ENCODE data around the gene PLA2G2F.

PLA2G2F gene

GRCh38 chr1:20138961-20139550 is at the start of gene PLA2G2F:
PLA2G2F (plus strand) TSS chr1:20139323; CDS start chr1:20139428, 105 bp downstream.
- Histone ChIP-seq H3K4me1 (ENCODE audit: control insufficient read depth, insufficient read depth, low read length) (no peaks in the 10 kb centered on the region), H3K9me3 (ENCODE audit: control insufficient read depth, insufficient read depth, low read depth, low read length) (no peaks in the 10 kb centered on the region), H3K4me3 (ENCODE audit: low read depth, low read length) (no peak within 1 kb of the TSS), H3K36me3 (ENCODE audit: control insufficient read depth in 2 of 2, insufficient read depth in 1 of 2, low read length in 2 of 2) (no peaks in the 10 kb centered on the region), H3K27ac (ENCODE audit: extremely low read depth, low read depth, low read length) (no peak within 1 kb of the TSS)
- 0 out of 2 replicates have a peak, but pooled peaks have one; percentile 14 for TF ChIP-seq SCRT2 (tag by site-specific recombination; IDR thresholded peaks at IDR 0.05)
- TF ChIP-seq ZNF529 (tag by site-specific recombination; IDR thresholded peaks at IDR 0.05; ENCODE audit: insufficient replicate concordance) = no peak
- no peak for TF ChIP-seq ZNF121 (tag by site-specific recombination; IDR thresholded peaks at IDR 0.05)
- no peak for TF ChIP-seq ZNF596 (tag by site-specific recombination; IDR thresholded peaks at IDR 0.05)
- ChIA-PET CTCF (no interaction called here), POLR2A (no interaction called here)

GRCh38 chr1:20089328-20090077 is 49.6 kb upstream of the PLA2G2F start:
- TF ChIP-seq ZNF362 (tag by site-specific recombination; IDR thresholded peaks at IDR 0.05) = no peak
- TF ChIP-seq ZNF792 (tag by site-specific recombination; IDR thresholded peaks at IDR 0.05) = no peak
- TF ChIP-seq ZNF350 (tag by site-specific recombination; IDR thresholded peaks at IDR 0.05) = no peak
- TF ChIP-seq PRDM10 (tag by site-specific recombination; IDR thresholded peaks at IDR 0.05) = peak; percentile 49; the same call in 1 of the 2 replicates
- 0 out of 2 replicates have a peak, but pooled peaks have one; percentile 18 for TF ChIP-seq ZFHX2 (tag by site-specific recombination; conservative IDR thresholded peaks at IDR 0.05)
- TF ChIP-seq ZNF747 (tag by site-specific recombination; IDR thresholded peaks at IDR 0.05) = no peak
- H3K9me3 ChIP-seq (ENCODE audit: control insufficient read depth, insufficient read depth, low read depth, low read length) = no peaks in the 10 kb centered on the region
- ChIA-PET POLR2A (no interaction called here), CTCF (no interaction called here)
- no peaks in the 10 kb centered on the region for H3K36me3 ChIP-seq (ENCODE audit: control insufficient read depth in 2 of 2, insufficient read depth in 1 of 2, low read length in 2 of 2)
- H3K4me3 ChIP-seq (ENCODE audit: low read depth, low read length) = no peak overlapping the region
- H3K4me1 ChIP-seq (ENCODE audit: control insufficient read depth, insufficient read depth, low read length) = no peaks in the 10 kb centered on the region
- no peak overlapping the region for H3K27ac ChIP-seq (ENCODE audit: extremely low read depth, low read depth, low read length)

GRCh38 chr1:20090119-20090518 is 49.0 kb upstream of the PLA2G2F start:
- Histone ChIP-seq H3K4me1 (ENCODE audit: control insufficient read depth, insufficient read depth, low read length) (no peaks in the 10 kb centered on the region), H3K9me3 (ENCODE audit: control insufficient read depth, insufficient read depth, low read depth, low read length) (no peaks in the 10 kb centered on the region), H3K4me3 (ENCODE audit: low read depth, low read length) (no peak overlapping the region), H3K27ac (ENCODE audit: extremely low read depth, low read depth, low read length) (no peak overlapping the region), H3K36me3 (ENCODE audit: control insufficient read depth in 2 of 2, insufficient read depth in 1 of 2, low read length in 2 of 2) (no peaks in the 10 kb centered on the region)
- ChIA-PET CTCF (interaction anchor here (0.5 kb wide), 1 partner anchor 10 kb away, joined by 3 read pairs; no protein-coding TSS in a partner anchor), POLR2A (no interaction called here)
- TF ChIP-seq ZNF449 (tag by site-specific recombination; IDR thresholded peaks at IDR 0.05) = no peak
- TF ChIP-seq ZNF248 (tag by site-specific recombination; IDR thresholded peaks at IDR 0.05) = no peak

Data from HEK293 (cell line).